Kidney (tissue), 14 donors: ENCODE measurements around the gene ST6GAL1. TPM values are rescaled to one million over a fixed set of nuclear protein-coding genes. Genes with fewer than 3 reads are reported as not detected.

Experiments used
- DNase-seq, 5 donors: peaks; one replicate each; pipeline ENCODE4 v3.0.0-alpha.2; 2013 to 2020
- FAIRE-seq: peaks from 2 replicates; lab custom pipeline; 2012; peaks lifted over from hg19 to GRCh38; lab: Jason Lieb, UNC
- H3K27ac ChIP-seq, 2 donors: one replicate each; pipeline ENCODE4 v1.7.0; 2013; ENCODE audit warnings: low read depth in 2 of 2, low read length in 2 of 2, inconsistent platforms in 1 of 2
- H3K27me3 ChIP-seq: one replicate; pipeline ENCODE4 v1.7.1; 2013; ENCODE audit warnings: low read length, inconsistent platforms; ENCODE audit not compliant: control insufficient read depth, insufficient read depth
- H3K36me3 ChIP-seq, 3 donors: one replicate each; pipeline versions ENCODE4 v1.7.0 to v1.7.1; 2013; ENCODE audit warnings: low read length in 3 of 3, control low read depth in 1 of 3, inconsistent platforms in 1 of 3; ENCODE audit not compliant: insufficient read depth in 3 of 3, control insufficient read depth in 2 of 3
- H3K4me1 ChIP-seq, 3 donors: one replicate each; pipeline versions ENCODE4 v1.7.0 to v1.7.1; 2013; ENCODE audit warnings: low read length in 3 of 3, inconsistent platforms in 1 of 3, low read depth in 1 of 3; ENCODE audit not compliant: control insufficient read depth in 2 of 3, insufficient read depth in 2 of 3
- H3K4me3 ChIP-seq, 3 donors: one replicate each; pipeline versions ENCODE4 v1.7.0 to v1.8.1; 2013; ENCODE audit warnings: low read length in 3 of 3, control low read depth in 1 of 3, inconsistent platforms in 1 of 3
- H3K9ac ChIP-seq, 3 donors: one replicate each; pipeline versions ENCODE4 v1.7.0 to v1.7.1; 2013; ENCODE audit warnings: low read length in 3 of 3, control low read depth in 1 of 3, inconsistent platforms in 1 of 3
- H3K9me3 ChIP-seq, 3 donors: one replicate each; pipeline versions ENCODE4 v1.7.0 to v1.7.1; 2013; ENCODE audit warnings: low read length in 3 of 3, control low read depth in 1 of 3, inconsistent platforms in 1 of 3; ENCODE audit not compliant: control insufficient read depth in 2 of 3, insufficient read depth in 1 of 3
- intact Hi-C: fragments of 100-400 bp; cut with DNase I; formaldehyde crosslinking; loops from one replicate; pipeline ENCODE4 v1.11.1; 2022
- polyA plus RNA-seq: library from polyadenylated mRNA; stranded (reverse); fragments of 350-450 nt; fragmentation: Illumina TruSeq; extraction: RNeasy Lipid Tissue Mini Kit (QIAGEN cat#74804); gene quantifications from one replicate; pipeline ENCODE4 v1.2.3, GENCODE V29; 2014; ENCODE audit warnings: low read depth, low replicate concordance; ENCODE audit not compliant: insufficient read depth
- total RNA-seq: library from RNA; stranded (reverse); fragmentation: NEBNext Ultra II Directional; extraction: Animal tissue kit (Norgen Biotek cat#: 25700); gene quantifications from one replicate; pipeline ENCODE4 v1.2.1, GENCODE V29; 2021
- TF ChIP-seq, protein P1 (sequence below): IDR thresholded peaks from 3 replicates; pipeline ENCODE4 v1.5.1; 2012; ENCODE audit warnings: mild to moderate bottlenecking, moderate library complexity, borderline replicate concordance; ENCODE audit not compliant: insufficient read depth; ENCODE audit errors: extremely low read depth
- donor health status: control.
- donor health status: control.
- donor health status: control.
- donor health status: control.
- donor health status: control.
- donor health status: DM: yes; HTN: yes; CAD: no.
- donor health status: Normal renal cell carcinoma (clear cell type).

Gene ST6GAL1
- total and polyA plus RNA-seq, 2 donors from 2014 or later = 62.6 to 236 TPM

DNA sequence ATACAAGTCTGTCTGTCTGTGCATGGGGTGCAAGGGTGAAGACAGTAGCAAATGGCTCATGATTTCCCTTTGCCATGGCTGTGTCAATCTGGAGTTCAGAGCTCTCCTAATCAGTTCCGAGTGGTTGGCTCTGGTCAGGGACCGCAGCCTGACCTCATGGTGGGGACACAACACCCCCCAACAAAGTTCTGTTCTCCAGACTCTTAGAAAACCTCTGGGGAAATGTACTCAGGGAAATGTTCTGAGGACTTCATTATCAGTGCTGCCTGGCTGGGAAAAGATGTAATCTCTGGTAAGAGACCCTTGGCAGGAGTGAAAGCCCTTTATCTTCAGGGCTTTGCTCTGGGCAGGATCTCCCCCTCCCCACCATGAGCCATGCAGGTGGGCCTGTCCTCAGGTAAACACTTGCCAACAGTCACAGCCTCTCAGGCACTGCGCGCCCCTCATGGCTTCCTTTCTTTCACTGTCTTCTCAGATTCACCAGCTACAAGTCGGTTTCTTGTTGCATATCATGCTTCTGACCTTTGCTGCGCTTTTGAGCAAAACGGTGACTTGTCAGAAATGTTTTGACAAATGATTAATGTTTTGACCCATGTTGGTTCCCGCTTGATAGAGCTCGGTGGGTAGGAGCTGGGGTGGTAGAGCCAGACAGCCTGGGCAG, 95.5 kb downstream of the ST6GAL1 start:
- intact Hi-C loops = no loop called here
- Histone ChIP-seq H3K36me3 (no peaks in the 10 kb centered on the region), H3K9ac (peak overlapping the region in 1 of 3 donors; percentile 26), H3K9me3 (no peaks in the 10 kb centered on the region), H3K4me1 (peaks cover 0 to 8% (median 0%) of the 10 kb centered on the region in 3 donors), H3K27ac (peak overlapping the region in 1 of 2 donors; percentile 43), H3K27me3 (no peaks in the 10 kb centered on the region), H3K4me3 (peak overlapping the region in 2 of 3 donors; percentile 16 to 35)
- DNase-seq (peak in 3 of 5 donors; percentile 43 to 75 (median 58)), FAIRE-seq (no peak)
- TF ChIP-seq, protein P1, sequence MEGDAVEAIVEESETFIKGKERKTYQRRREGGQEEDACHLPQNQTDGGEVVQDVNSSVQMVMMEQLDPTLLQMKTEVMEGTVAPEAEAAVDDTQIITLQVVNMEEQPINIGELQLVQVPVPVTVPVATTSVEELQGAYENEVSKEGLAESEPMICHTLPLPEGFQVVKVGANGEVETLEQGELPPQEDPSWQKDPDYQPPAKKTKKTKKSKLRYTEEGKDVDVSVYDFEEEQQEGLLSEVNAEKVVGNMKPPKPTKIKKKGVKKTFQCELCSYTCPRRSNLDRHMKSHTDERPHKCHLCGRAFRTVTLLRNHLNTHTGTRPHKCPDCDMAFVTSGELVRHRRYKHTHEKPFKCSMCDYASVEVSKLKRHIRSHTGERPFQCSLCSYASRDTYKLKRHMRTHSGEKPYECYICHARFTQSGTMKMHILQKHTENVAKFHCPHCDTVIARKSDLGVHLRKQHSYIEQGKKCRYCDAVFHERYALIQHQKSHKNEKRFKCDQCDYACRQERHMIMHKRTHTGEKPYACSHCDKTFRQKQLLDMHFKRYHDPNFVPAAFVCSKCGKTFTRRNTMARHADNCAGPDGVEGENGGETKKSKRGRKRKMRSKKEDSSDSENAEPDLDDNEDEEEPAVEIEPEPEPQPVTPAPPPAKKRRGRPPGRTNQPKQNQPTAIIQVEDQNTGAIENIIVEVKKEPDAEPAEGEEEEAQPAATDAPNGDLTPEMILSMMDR = no peak

DNA sequence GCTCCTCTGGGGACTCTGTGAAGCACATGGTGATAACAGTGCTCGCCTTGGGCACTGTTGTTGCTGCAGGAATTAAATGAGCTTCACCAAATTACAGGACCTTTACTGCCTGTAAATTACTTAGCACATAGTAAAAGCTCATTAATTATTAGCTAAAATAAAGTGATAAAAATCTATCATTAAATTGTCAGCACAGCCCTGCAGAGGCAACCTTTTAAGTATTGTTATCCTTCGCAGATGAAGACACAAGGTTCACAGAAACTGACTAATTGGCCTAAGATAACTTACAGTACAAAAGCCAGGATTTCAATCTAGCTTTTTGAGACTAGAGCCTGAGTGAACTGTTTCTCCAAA, 96.0 kb downstream of the ST6GAL1 start:
- intact Hi-C loops = no loop called here
- no peaks in the 10 kb centered on the region for H3K9me3 ChIP-seq
- no peak overlapping the region for H3K27ac ChIP-seq
- H3K4me3 ChIP-seq = peak overlapping the region in 1 of 3 donors; percentile 35
- peak overlapping the region in 1 of 3 donors; percentile 19 for H3K9ac ChIP-seq
- H3K27me3 ChIP-seq = no peaks in the 10 kb centered on the region
- TF ChIP-seq, protein P1 = no peak
- DNase-seq (no peak), FAIRE-seq (no peak)
- peaks cover 0 to 8% (median 0%) of the 10 kb centered on the region in 3 donors for H3K4me1 ChIP-seq
- H3K36me3 ChIP-seq = no peaks in the 10 kb centered on the region

DNA sequence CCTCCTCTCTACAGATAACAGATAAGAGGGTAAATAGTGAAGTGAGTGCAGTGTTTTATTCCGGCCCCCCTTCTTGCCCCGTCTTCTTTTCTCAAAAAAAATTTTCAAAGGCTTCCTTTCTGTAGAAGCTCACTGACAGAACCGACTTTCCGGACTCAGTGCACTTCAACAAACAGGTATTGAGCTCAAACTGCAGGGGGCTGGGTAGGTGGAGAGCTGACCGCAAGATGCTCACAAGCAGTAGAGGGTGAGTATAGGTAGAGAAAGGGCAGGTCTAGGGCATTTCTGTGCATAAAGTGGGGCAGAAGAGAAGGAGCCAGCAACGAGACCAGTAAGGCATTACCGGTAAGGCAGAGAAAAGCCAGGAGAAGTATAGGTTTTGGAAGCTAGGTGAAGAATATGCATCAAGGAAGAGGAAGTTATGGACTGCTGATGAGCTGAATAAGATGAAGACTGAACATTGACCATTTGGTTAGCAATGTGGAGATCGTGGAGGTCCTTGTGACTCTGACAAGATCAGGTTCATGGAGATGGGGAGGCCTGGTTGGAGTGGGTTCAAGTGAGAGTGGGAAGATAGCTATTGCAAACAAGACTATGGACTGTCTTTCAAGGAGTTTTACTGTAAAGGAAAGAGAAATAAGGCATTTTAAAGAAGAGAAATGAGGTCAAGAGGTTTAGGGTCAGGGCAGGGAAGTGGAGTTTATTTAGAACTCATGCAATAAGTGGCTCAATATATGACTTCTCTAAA, 97.4 kb downstream of the ST6GAL1 start:
- no peaks in the 10 kb centered on the region for H3K27me3 ChIP-seq
- no peak overlapping the region for H3K9ac ChIP-seq
- H3K9me3 ChIP-seq = no peaks in the 10 kb centered on the region
- peaks cover 0 to 8% (median 0%) of the 10 kb centered on the region in 3 donors for H3K4me1 ChIP-seq
- FAIRE-seq (no peak), DNase-seq (no peak)
- no peak overlapping the region for H3K4me3 ChIP-seq
- TF ChIP-seq, protein P1 = no peak
- peak overlapping the region in 1 of 2 donors; percentile 2 for H3K27ac ChIP-seq
- intact Hi-C loops = no loop called here
- H3K36me3 ChIP-seq = no peaks in the 10 kb centered on the region
